A204.1 (cell line): ENCODE data around the gene PRSS36.
"Not testable (repeated sequence)": the region's sequence is repeated elsewhere in the genome, so short reads cannot be mapped to it uniquely, and the experiment has no call there.

Experiments used
- FAIRE-seq: peaks from 2 replicates; lab custom pipeline; 2012; peaks lifted over from hg19 to GRCh38; lab: Jason Lieb, UNC

The PRSS36 gene

DNA sequence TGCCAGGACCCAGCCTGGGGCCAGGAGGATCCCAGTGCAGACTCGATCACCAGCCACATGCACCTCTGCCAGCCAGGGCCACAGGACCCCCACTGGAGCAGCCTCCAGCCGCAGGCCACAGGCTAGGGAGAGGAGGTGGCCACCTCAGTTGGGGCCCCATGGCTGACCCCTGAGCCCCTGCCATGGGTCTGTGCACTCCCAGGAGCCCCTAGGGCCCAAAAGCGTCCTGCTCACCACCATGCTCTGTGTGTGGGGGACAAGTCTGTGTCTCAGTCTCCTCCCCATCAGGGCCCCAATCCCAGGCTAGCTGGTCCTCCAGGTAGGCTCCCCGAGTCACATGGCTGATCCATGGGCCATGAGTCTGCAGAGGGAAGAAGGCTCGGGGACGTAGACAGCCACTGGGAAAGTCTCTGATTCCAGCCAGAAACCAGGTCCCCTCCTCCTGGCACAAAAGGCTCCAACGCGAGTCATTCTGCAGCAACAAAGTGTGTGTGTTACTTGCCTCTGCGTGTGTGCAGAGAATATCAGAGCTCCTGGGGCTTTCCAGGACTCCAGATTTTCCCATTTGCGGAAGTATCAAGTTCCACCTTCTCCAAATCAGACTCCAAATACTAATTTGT lies 8.3 kb downstream of the PRSS36 start:
- no peak for FAIRE-seq

DNA sequence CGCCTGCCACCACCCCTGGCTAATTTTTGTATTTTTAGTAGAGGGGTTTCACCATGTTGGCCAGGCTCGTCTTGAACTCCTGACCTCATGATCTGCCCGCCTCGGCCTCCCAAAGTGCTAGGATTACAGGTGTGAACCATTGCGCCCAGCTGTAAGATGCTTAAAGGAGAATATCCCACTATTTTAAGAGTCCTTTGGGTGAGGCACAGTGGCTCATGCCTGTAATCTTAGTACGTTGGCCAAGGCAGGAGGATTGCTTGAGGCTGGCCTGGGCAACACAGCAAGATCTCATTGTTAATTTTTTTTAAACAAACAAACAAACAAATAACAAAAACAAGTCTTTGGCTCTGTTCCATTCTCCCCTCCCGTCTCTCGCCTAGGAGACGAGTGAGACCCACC lies 8.8 kb downstream of the PRSS36 start:
- not testable (repeated sequence) for FAIRE-seq

DNA sequence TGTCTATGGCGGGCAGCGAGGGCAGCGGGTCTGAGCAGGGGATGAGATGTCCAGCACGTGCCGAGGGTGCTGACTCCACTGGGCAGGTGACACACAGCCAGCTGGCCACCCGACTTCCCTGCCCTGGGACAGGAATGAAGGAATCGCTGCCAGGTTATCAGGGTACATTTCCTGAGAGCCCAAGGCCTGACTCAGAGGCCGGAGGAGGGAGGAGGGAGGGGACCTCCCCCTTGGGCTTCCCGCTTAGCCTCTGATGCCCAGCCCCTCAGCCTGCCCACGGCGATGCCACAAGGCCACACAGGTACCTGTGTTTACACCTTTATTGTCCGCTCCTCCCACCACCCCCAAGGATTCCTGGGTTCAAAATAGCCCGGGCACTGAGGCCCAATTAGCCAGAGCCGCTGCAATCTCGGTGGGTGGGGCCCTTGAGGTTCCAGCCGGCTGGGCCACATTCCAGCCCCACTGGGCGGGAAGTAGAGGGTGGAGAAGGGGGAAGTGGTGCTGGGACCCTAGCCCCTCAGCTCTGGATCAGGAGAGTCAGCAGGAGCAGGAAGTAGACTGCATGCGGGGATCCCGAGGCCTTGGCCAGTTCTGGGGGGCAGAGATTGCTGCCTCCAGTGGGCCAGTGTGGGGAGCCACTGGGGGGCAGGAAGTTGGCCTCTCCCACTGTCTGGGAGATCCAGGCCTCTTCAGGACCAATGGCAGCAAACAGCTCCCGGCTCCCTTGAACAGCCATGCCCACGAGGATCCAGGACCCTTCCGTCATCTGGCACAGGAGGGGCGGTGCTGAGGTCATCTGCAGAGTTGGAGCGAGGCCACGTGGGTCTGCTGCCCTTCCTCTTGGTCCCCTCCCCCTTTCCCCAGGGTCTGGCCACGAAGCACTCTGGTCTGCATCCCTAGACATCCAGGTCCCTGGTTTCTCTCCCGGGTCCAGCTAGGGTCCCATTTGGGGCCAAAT lies 11.0 kb downstream of the PRSS36 start:
- FAIRE-seq: no peak

DNA sequence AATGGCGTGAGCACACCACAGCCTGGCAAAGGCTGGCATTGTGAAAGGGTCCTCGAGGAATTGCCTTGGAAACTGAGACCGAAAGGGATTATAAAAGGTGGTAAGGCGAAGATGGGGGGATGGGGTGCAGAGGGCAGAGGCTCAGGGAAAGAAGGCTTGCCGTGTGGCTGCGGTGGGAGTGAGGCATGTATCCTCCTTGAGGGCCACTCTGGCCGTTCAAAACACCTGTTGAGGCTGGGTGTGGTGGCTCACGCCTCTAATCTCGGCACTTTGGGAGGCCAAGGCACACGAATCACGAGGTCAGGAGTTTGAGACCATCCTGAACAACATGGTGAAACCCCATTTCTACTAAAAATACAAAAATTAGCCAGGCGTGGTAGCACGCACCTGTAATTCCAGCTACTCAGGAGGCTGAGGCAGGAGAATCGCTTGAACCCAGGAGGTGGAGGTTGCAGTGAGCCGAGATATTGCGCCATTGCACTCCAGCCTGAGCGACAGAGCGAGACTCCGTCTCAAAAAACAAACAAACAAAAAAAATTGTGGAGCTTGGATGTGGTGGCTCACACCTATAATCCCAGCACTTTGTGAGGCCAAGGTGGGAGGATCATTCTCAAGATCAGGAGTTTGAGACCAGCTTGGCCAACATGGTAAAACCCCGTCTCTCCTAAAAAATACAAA lies 12.9 kb downstream of the PRSS36 start:
- FAIRE-seq: not testable (repeated sequence)

DNA sequence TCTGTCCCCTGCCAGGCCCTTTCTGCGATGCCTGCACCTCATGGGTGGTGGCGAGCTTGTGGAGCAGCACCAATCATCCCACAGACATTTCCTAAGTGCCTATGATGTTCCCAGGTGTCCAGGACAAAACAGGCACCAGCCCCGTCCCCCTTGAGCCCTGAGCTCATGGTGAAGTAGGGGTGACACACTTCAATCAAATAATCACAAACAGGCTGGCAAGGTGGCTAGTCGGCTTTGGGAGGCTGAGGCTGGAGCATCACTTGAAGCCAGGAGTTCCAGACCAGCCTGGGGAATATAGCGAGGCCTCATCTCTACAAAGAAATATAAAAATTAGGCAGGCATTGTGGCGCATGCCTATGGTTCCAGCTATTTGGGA lies 13.6 kb downstream of the PRSS36 start:
- no peak for FAIRE-seq

DNA sequence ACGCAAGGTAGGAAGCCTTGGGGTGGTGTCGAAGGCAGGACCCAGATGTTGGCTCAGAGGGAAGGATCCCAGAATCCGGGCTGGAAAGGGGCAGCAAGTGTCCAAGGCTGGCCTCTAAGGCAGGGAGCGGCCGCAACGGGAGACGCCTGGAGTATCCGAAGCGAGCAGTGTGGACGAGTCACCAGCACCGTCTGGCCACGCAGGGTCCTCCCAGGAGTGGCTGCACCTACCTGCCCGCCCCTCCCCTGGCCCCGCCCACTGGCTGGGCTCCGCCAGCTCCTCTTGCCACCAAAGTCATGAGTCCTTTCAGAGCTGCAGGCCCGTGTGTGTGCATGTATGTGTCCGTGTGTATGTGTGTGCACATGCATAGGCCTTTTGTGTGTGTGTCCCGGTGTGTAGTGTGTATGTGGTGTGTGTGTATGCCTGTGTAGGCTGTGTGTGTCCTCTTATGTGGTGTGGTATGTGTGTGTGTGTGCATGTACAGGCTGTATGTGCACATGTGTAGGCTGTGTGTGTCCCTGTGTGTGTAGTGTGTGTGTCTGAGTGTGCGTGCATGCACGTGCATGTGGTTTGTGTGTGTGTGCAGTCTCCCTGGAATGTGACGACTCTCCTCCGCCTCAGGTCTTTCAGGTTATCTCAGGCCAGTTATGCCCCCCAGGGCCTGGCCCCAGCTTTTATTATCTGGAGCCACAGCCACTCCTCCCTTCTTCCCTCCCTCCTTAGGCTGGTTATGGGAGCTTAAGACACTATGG lies 14.2 kb downstream of the PRSS36 start, which contains the start of gene PRSS8:
PRSS8 (minus strand) TSS at position 193 of the 752 bp plus-strand sequence. CDS start 229 bp downstream, outside the sequence.
- FAIRE-seq: no peak

DNA sequence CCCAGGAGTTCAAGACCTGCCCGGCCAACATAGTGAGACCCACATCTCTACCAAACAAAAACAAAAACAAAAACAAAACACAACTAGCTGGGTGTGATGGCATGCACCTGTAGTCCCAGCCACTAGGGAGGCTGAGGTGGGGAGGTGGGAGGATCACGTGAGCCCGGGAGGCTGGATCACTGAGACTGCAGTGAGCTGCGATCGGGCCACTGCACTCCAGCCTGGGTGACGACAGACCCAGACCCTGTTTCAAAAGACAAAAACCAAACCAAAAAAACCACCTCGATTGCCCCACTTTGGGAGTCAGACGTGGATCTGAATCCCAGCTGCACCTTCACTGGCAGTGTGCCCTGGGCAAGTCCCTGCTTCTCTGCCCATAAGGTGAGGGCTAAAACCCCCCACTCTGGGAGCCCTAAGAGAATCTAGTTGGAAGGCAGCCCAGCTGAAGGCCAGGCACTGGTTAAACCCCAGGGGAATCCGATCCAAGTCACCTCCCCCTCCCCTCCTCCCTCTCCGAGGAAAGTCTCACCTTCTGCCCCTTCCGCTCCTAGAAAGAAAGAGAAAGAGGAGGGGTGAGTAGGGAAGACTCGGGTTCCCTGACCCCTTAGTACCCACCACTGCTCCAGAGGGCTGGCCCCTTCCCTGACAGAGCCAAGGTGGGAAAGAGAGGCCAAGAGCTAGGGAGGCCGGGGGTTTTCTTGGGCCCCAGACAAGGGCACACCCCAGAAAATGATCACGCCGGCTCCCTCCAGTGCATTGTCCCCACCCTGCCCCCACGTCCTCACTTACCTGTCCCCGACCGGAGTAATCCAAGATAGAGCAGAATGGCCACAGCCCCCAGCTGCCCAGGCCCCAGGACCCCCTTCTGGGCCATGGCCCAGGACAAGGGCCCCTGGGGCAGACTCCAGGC lies 15.0 kb downstream of the PRSS36 start:
- no peak for FAIRE-seq

DNA sequence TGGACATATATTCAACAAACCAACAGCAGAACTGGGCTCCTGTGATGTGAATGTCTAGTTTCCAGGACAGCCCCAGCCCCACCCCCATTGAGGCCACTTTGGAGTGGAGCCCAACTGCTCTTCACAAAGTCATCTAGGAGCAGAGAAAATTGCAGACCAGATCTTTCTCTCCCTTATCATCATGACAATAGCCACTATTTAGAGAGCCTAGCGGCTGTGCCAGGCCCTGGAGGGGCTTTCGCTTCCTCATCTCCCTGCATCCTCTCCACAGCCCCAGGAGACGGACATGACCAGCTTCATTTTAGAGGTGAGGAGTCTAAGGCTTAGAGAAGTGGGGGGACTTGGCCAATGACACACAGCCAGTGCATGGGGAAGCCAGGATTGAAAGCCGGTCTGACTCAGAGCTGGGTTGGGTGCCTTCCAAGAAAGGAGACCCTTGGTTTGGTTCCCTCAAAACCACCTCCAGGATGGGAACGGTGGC lies 15.7 kb downstream of the PRSS36 start:
- no peak for FAIRE-seq

DNA sequence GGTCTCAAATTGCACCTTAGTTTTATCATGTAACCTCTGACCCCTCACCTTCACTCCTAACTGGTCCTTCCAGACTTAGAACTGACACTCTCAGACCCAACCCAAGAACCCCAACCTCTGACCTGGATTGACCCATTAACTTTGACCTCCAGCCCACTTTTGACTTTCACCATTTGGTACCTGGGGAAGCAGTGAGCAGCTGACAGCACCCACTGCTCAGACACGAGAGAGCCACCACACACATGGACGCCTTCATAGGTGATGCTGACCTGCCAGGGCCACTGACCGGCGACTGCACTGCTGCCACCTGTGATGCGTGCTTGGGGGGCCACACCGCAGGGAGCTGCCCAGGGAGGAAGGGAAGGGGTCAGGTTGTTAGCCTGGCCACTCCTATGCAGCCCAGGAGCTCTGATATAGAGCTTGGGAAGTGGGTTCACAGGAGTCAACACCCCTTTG lies 16.8 kb downstream of the PRSS36 start:
- FAIRE-seq: no peak

DNA sequence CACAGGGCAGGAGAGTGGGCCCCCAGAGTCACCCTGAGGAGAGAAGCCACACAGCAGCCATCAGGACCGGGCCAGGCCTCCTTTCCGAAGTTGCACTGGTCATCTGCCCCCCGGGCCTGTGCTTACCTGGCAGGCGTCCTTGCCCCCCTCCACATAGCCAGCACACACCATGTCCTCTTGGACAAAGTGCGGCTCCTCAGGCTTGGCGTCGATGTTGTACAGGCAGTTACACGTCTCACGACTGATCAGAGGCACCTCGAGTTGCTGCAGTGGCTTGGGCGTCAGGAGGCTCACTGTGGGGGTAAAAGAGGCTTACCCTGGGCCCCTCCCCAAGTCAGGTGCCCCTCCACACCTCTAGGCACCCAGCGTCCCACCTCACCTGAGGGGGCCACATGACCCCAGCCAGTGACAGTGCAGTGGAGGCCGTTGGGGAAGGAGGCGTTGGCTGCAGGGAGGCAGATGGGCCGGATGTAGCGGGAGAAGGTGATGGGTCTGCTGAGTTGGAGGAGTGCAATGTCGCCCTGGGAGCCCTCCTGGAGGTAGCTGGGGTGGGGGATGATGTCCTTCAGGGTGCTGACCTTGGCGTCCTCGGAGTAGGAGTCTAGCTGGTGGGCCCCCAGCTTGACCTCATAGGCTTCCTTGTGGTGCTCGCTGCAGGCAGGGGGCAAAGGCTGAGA lies 17.4 kb downstream of the PRSS36 start:
- FAIRE-seq: no peak

DNA sequence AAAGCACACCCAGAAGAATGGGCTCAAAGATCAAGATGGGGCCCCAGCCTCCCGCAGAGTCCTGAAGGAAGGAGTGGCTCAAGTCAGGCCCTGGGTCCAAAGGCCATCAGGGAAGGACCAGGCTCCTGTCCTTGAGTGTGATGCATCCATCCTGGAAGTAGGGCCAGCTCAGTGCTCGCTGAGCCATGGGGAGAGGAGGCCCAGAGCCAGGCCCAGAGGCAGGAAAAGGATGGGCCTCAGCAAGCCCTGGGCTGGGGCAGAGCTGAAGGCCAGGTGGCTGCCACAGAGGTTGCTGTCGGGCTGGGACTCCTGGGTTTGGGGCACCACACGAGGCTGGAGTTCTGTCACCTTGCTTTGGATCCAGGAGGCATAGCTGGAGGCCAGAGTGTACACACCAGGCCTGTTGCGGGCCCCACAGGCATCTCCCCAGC lies 18.0 kb downstream of the PRSS36 start:
- no peak for FAIRE-seq

DNA sequence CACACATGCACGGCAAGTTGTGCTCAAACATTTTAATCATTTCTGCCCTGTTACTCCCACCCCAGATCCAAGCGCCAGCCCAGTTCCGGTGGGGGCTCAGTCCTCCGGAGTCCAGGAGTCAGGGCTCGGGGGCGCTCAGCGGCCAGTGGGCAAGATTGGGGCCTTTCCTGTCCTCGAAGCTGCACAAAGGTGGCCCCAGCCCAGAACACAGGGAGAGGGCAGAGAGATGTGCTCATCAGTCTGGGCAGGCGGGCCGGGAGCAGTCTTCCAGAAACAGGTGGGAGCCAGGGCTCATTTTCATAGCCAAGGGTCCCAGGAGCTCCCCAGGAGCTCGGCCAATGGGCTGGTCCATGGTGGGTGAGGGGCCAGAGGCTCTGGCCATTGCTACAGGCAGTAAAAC lies 18.4 kb downstream of the PRSS36 start:
- FAIRE-seq: no peak

DNA sequence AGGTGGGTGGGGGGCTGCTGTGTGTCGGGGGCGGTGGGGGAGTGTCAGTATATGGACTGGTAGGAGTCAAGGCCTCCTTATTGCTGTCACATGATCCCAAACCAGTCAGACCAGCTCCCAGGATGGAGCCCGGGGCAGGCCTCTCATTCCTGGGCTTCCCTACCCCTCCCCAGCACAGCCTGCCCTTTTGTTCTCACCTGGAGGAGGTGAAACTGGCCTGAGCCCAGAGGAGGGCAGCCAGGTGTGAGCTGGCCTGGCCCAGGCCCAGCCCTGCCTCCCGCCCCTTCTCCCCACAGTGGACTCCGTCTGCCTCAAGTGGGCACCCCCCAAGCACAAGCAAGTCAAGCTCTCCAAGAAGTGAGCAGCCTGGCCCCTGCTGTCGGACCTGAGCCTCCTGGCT lies 19.0 kb downstream of the PRSS36 start:
- FAIRE-seq: no peak

DNA sequence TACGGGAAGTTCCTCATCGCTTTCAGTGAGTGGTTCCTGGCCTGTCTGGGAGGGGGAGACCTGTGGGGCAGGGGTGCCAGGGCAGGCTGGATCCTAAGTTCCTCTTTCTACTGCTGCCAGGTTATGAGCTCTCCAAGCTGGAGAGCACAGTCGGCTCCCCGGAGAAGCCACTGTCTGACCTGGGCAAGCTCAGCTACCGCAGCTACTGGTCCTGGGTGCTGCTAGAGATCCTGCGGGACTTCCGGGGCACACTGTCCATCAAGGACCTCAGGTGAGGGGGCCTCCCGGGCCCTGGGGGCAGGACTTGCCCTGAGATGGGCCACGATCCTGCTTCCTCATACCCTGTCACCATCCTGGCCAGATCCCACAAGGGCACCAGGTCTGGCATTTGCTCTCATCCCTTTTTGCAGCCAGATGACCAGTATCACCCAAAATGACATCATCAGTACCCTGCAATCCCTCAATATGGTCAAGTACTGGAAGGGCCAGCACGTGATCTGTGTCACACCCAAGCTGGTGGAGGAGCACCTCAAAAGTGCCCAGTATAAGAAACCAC lies 19.5 kb downstream of the PRSS36 start:
- FAIRE-seq: no peak

DNA sequence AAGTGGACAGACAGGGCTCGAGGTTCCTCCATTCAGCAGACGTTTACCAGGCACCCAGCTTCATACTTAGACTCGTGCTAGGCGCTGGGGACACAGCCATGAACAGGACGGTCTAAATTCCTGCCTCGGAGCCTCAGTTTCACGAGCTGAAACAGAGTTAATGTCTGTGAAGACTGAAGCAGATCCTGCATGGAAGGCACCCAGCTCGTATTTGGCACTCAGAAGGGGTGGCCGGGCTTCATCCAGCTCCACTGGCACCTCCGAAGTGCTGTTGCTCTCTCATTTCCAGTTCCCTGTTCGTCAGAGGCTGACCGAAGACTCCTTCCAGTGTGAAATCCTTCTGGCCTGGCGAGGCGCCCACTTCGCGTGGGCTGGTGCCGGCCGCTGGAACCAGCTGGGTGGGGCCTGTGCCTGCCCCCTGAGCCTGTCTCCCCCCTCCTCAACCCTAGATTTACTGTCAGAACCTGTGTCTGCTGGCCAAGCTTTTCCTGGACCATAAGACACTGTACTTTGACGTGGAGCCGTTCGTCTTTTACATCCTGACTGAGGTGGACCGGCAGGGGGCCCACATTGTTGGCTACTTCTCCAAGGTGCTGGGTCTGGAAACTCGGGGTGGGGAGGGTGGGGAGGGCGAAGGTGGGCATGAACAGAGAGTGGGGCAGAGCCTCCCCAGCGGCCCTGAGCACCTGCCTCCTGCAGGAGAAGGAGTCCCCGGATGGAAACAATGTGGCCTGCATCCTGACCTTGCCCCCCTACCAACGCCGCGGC lies 20.1 kb downstream of the PRSS36 start:
- no peak for FAIRE-seq

DNA sequence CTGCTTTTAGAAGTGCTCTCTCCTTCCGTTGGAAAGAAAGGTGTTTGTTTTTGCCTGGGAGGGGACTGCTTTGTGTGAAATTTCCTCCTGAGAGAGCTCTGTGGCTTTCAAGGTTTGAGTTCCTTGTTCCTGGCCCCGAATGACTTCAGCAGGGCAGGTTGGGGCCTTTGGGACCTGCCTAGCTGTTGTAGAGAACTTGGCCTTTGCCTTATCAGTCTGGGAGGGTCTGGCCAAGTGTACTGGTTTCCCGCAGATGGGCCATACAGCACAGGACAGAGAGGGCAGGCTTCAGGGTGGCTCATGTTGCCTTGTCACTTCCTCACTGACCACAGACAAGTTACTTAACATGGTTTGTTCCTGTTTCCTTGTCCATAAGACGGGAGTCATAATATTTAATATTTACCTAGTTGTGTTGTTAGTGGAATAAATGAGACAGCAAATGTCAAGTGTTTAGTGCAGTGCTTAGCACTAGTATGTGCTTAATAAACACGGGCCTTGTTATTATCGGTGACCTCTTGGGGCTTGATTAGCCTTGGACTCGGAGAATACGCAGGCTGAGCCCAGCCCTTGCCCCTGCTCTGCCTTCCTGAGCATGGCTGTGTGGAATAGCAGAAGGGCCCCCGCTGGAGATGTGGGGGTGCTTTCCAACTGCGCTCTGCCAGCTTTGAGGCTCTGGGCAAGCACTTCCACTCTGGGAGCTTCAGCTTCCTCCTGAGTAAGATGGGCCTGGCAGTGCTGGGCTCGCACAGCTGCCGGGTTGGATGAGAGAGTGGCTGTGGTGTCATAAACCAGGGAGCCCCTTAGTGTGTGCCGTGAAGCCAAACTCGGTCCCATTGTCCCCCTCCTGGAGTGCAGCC lies 20.9 kb downstream of the PRSS36 start:
- FAIRE-seq: no peak

DNA sequence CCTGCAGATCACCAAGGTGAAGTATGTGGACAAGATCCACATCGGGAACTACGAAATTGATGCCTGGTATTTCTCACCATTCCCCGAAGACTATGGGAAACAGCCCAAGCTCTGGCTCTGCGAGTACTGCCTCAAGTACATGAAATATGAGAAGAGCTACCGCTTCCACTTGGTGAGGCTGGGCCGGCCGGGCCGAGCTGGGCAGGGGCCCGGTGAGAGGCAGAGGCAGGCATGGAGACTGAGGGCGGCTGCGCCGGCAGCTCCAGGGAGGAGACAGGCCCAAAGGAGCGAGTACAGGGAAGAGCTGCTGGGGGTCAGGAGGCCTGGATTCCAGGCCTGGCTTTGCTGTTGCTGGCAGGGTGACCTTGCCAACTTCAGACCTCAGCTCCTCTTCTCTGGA lies 22.7 kb downstream of the PRSS36 start:
- no peak for FAIRE-seq

DNA sequence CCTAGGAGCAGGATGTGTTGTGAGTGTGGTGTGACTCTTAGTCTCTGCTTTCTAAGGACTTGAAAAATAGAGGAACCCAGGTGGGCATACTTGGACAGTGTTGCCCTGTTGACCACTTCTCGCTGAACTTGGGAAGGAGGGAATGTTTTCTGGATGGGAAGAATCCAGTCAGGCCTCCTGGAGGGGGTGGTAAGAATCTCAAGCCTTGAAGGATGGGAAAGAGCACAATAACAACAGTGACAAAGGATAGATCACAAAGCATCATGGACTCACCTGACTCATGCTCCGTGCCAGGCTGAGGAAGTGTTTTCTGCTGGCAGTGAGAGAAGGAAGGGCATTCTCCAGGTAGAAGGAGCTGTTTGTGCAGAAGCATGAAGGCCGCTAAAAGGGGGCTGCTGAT lies 24.0 kb downstream of the PRSS36 start:
- no peak for FAIRE-seq
